GM20000 (cell line): ENCODE results near the gene SPG11.
"Not testable (repeated sequence)": the region's sequence is repeated elsewhere in the genome, so short reads cannot be mapped to it uniquely, and the experiment has no call there.

Source experiments
- DNase-seq: peaks from one replicate; pipeline ENCODE4 v3.0.0; 2012; ENCODE audit warnings: low spot score
- CTCF ChIP-seq: IDR thresholded peaks from 2 replicates; pipeline ENCODE4 v1.5.1; 2012; ENCODE audit warnings: mild to moderate bottlenecking, control low read depth; ENCODE audit errors: extremely low read depth, missing control alignments

Gene SPG11

GRCh38 chr15:44654858-44655257 is 8.6 kb downstream of the SPG11 start:
- DNase-seq, result no peak
- no peak for TF ChIP-seq CTCF

- no peak for DNase-seq
- no peak for TF ChIP-seq CTCF
Measured at GRCh38 chr15:44647637-44648036, 15.8 kb downstream of the SPG11 start.

GRCh38 chr15:44647036-44647435 is 16.4 kb downstream of the SPG11 start:
- DNase-seq, result no peak
- TF ChIP-seq CTCF, result no peak

GRCh38 chr15:44646460-44646859 is 17.0 kb downstream of the SPG11 start:
- no peak for DNase-seq
- TF ChIP-seq CTCF, result no peak

- TF ChIP-seq CTCF, result no peak
- no peak for DNase-seq
Measured at GRCh38 chr15:44641651-44642050, 21.8 kb downstream of the SPG11 start.

- DNase-seq, result no peak
- no peak for TF ChIP-seq CTCF
Measured at GRCh38 chr15:44636976-44637375, 26.5 kb downstream of the SPG11 start.

- no peak for TF ChIP-seq CTCF
- DNase-seq, result no peak
Measured at GRCh38 chr15:44633603-44634002, 29.9 kb downstream of the SPG11 start.

- DNase-seq, result not testable (repeated sequence)
Measured at GRCh38 chr15:44625286-44625685, 38.2 kb downstream of the SPG11 start.
